HL-60/S4 treated with phorbol 12-myristate 13-acetate at 8.2 ng/mL for 4 days and 3 days (cell line): ENCODE measurements around the gene IFNA21.
"Not testable (repeated sequence)": the region's sequence is repeated elsewhere in the genome, so short reads cannot be mapped to it uniquely, and the experiment has no call there.

Experiments
- in situ Hi-C: fragments of 300-500 bp; cut with MboI; formaldehyde crosslinking; loops from 2 replicates; pipeline ENCODE4 v1.15.0; 2022; ENCODE audit warnings: low sequenced_read_pairs

The IFNA21 gene

DNA sequence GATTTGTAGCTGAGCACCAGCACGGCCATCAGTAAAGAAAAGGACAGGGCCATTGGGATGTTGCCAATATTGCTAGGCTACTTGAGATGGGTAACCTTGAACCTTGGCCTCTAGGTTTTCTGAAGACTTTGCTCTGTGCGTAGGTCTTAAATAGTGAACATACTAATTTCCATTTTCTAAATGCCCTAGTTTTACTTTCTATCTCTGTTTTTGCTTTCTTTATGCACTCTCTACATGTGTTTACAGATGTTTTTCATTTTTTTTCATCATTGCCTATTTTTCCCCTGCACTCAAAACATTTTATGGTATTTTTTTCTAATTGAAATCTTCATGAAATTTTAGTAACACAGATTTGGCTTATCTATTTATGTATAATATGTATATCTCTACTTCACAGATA, at the start of gene IFNA21:
Gene IFNA21, minus strand, starts transcription at position 101 of the 400 bp plus-strand sequence. Its CDS starts 48 bp downstream, at position 53.
- in situ Hi-C loops, result not testable (repeated sequence)

DNA sequence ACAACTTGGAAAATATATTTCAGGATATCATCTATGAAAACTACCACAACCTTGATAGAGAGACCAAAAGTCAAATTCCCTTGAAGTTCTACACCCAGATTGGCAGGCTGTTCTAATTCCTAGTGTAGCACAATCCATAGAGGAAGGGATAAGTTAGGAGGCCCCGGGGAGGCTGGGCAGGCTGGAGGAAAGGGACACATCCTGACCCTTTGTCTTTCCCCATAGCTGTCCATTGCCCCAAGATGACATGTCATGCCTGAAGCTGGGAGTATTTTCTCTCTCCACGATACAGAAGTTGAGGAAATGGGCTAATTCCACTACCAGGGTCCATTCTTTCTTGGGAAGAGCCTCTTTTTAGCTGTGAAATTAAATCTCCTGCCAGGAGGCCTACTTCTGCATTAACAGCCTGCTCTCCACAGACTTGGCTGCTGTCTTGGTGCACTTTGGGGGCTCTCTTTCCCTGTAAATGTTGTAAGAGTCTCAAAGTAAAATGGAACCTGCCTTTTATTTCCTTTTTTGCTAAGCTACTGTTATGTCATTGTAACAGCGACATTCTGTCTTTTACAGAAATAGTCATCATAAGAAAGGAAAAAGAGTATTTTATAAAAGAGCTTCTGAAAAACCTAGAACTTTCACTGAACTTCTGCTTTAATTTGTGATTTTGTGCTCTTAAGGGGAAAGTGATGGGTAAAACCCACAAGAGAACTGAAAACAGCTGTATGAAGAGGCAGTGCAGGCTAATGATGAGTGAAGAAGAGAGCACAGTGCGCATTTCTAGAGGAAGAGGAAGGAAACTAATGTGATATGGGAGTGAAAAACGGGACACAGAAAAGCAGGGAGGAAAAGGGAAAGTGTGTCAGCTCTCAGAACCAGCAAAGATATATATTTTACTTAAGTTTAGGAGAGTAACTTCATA, 47.2 kb upstream of the IFNA21 start:
- in situ Hi-C loops, result not testable (repeated sequence)

DNA sequence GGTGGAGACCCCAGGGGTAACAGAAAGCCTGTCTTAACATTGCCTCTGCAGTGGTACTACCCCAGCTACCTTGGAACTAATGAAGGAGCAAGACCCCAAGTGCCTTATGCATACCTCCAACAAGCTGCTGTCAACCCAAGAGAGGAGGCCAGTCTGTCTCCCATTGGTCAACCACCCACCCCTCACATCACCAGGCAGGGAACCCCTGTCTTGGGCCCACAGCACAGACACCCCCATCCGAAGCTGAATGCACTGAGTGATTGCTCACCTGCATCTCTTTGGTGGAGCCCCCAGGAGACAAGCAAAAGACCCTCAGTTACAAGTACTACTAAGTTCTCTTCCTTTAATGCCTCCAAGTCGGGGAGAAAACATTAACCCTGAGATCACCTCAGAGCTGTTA, 45.7 kb upstream of the IFNA21 start:
- in situ Hi-C loops, result not testable (repeated sequence)

DNA sequence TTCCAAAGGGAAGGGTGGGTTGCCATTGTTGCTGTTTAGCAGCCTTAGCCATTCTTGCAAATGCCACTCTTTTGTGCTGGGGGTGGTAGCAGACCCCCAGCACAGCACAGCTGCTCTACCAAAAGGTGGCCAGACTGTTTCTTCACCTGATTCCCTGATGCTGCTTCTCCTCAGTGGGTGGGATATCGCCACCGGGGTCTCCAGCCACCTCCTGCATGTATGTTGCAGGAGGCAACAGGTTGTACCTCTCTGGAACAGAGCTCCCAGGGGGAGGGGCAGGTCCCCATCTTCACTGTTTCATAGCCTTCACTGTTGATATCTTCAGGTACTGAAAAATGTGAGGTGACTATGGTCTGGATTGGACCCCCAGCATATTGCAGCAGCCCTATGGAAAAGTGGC, 44.3 kb upstream of the IFNA21 start:
- in situ Hi-C loops, result not testable (repeated sequence)

DNA sequence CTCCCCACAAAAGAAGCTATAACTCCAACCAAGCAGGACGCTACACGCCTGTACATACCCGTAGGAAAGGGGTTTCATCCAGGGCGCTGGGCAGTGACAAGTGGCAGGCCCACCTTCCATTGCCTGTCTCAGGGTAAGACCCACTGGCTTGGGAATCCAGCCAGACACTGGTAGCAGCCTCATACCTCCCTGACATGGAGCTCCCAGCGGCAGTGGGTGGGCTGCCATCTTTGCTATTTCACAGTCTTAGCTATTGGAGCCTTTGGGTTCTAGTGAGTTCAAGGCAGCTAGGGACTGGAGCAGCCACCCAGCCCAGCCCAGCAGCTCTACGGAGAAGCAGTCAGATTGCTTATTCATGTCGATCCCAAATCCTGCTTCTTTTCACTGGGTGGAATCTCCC, 43.9 kb upstream of the IFNA21 start:
- in situ Hi-C loops, result no loop called here

DNA sequence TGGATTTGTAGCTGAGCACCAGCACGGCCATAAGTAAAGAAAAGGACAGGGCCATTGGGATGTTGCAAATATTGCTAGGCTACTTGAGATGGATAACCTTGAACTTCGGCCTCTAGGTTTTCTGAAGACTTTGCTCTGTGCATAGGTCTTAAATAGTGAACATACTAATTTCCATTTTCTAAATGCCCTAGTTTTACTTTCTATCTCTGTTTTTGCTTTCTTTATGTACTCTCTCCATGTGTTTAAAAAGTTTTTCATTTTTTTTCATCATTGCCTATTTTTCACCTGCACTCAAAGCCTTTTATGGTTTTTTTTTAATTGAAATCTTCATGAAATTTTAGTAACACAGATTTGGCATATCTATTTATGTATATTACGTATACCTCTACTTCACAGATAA, 40.6 kb upstream of the IFNA21 start, which contains the start of gene IFNA10:
Gene IFNA10, minus strand, starts transcription at position 101 of the 400 bp plus-strand sequence. Its CDS starts 46 bp downstream, at position 55.
- in situ Hi-C loops, result not testable (repeated sequence)

DNA sequence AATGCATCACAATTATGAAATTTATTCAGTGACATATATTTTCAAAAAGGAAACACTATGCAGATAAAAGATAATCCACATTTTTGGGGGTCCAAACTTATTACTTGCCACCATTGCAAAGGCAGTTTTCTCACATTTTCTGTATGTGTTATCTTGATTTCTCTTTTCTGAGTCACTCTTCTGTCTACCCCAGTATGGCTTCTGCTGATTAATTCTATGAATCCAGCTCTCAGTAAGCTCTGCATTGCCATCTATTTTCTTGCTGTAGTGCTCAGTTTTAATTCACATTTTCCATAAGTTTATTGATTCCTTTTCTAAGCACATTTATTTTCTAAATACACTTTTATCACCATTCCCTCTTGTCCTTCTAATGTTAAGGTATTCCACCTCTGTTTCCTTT, 38.7 kb upstream of the IFNA21 start:
- in situ Hi-C loops, result no loop called here

DNA sequence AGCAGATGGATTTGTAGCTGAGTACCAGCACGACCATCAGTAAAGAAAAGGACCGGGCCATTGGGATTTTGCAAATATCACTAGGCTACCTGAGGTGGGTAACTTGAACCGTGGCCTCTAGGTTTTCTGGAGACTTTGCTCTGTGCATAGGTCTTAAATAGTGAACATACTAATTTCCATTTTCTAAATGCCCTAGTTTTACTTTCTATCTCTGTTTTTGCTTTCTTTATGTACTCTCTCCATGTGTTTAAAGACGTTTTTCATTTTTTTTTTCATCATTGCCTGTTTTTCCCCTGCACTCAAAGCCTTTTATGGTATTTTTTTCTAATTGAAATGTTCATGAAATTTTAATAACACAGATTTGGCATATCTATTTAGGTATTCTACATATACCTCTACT, 35.6 kb upstream of the IFNA21 start, which contains the start of gene IFNA7:
Gene IFNA7, minus strand, starts transcription at position 101 of the 400 bp plus-strand sequence. Its CDS starts 40 bp downstream, at position 61.
- in situ Hi-C loops, result not testable (repeated sequence)

DNA sequence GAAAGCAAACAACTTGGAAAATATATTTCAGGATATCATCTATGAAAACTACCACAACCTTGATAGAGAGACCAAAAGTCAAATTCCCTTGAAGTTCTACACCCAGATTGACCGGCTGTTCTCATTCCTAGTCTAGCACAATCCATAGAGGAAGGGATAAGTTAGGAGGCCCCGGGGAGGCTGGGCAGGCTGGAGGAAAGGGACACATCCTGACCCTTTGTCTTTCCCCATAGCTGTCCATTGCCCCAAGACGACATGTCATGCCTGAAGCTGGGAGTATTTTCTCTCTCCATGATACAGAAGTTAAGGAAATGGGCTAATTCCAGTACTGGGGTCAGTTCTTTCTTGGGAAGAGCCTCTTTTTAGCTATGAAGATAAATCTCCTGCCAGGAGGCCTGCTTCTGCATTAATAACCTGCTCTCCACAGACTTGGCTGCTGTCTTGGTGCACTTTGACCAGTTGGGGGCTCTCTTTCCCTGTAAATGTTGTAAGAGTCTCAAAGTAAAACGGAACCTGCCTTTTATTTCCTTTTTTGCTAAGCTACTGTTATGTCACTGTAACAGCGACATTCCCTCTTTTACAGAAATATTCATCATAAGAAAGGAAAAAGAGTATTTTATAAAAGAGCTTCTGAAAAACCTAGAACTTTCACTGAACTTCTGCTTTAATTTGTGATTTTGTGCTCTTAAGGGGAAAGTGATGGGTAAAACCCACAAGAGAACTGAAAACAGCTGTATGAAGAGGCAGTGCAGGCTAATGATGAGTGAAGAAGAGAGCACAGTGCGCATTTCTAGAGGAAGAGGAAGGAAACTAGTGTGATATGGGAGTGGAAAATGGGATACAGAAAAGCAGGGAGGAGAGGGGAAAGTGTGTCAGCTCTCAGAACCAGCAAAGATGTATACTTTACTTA, 28.7 kb upstream of the IFNA21 start:
- in situ Hi-C loops, result not testable (repeated sequence)

DNA sequence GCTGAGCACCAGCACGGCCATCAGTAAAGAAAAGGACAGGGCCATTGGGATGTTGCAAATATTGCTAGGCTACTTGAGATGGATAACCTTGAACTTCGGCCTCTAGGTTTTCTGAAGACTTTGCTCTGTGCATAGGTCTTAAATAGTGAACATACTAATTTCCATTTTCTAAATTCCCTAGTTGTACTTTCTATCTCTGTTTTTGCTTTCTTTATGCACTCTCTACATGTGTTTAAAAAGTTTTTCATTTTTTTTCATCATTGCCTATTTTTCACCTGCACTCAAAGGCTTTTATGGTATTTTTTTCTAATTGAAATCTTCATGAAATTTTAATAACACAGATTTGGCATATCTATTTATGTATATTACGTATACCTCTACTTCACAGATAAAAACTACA, 21.0 kb upstream of the IFNA21 start, which contains the start of gene IFNA4:
Gene IFNA4, minus strand, starts transcription at position 101 of the 400 bp plus-strand sequence. Its CDS starts 56 bp downstream, at position 45.
- in situ Hi-C loops, result not testable (repeated sequence)

DNA sequence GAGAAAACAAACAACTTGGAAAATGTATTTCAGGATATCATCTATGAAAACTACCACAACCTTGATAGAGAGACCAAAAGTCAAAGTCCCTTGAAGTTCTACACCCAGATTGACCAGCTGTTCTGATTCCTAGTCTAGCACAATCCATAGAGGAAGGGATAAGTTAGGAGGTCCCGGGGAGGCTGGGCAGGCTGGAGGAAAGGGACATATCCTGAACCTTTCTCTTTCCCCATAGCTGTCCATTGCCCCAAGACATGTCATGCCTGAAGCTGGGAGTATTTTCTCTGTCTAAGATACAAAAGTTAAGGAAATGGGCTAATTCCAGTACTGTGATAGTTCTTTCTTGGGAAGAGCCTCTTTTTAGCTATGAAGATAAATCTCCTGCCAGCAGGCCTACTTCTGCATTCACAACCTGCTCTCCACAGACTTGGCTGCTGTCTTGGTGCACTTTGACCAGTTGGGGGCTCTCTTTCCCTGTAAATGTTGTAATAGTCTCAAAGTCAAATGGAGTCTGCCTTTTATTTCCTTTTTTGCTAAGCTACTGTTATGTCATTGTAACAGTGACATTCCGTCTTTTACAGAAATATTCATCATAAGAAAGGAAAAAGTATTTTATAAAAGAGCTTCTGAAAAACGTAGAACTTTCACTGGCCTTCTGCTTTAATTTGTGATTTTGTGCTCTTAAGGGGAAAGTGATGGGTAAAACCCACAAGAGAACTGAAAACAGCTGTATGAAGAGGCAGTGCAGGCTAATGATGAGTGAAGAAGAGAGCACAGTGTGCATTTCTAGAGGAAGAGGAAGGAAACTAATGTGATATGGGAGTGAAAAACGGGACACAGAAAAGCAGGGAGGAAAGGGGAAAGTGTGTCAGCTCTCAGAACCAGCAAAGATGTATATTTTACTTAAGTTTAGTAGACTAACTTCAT, 16.6 kb upstream of the IFNA21 start:
- in situ Hi-C loops, result not testable (repeated sequence)

DNA sequence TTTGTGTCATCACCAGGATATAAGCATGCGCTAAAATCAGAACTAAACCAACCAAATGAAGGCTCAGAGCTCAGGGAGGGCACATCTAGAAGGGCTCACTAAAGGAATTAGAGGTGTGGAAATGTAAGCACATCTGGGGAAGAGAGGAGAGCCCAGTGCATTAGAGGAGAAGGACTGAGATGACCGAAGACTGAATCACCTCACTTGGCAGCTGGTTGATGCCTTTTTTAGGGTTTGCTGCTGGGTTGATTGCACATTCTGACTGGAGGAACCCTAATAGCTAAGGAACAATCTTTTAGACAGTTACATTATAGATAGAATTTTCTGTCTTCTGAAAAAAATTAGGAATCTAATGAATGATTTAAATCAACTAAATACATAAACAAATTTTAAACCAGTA, 8.2 kb upstream of the IFNA21 start:
- in situ Hi-C loops, result no loop called here

DNA sequence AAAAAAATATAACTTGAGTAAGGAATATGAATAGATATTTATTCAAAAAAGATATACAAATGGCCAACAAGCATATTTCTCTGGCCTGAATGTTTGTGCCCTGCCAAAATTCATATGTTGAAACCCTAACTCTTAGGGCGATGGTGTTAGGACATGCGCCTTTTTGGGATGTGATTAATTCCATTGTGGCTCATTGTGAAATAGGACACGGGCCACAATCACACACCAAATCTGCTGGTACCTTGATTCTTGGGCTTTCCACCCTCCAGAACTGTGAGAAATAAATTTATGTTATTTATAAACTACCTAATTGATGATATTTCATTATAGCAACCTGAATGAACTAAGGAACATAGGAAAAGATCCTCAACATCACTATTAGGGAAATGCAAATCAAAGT, 5.7 kb upstream of the IFNA21 start:
- in situ Hi-C loops, result no loop called here

DNA sequence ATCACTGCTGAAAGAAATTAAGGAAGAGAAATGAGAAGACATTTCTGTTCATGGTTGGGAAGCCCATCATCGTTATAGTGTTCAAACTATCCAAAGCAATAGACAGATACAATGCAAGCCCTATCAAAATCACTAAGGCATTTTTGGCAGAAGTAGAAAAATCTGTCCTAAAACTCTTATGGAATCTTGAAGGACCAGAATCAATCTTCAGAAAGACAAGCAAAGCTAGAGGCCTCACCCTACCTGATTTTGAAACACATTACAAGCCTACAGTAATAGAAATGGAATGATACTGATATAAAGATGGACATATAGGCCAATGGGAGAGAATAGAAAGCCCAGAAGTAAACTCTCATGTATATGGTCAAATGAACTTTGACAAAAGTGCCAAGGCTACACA, 4.9 kb upstream of the IFNA21 start:
- in situ Hi-C loops, result no loop called here

DNA sequence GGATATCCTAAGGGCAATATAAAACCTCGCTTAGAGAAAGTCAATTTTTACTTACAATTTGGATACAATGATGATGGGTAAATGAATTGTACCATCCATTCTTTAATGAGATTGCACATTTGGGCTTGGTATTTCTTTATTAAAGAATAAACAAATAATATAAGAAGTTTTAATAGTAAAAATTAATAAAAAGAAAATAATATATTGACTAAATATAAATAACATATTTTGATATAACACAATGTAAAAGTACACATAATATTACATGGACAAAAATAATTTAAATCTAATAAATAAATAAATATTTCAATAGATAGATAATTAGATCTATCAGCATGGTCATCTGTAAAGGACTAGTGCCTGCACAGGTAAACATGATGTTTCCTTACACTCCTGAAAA, 944 bp downstream of the IFNA21 start:
- in situ Hi-C loops, result no loop called here

DNA sequence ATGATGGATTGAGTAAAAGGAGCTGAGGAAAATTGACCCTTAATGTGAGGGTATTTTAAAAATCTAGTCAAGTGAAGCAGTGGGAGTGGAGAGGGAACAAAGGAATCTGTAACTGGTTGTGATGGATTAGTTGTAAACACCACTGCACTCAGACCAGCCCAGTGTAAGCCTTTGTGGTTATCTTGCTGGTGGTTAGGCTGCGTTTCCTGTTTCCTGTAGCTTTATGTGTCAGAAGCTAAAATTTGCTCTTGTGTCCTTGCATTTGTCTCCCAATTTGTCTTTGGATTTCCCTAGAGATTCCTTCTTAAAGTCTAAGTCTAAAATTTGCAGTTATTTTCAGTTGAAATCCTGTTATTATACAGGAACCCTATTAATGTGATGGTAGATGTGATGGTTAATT, 6.3 kb downstream of the IFNA21 start:
- in situ Hi-C loops, result no loop called here

DNA sequence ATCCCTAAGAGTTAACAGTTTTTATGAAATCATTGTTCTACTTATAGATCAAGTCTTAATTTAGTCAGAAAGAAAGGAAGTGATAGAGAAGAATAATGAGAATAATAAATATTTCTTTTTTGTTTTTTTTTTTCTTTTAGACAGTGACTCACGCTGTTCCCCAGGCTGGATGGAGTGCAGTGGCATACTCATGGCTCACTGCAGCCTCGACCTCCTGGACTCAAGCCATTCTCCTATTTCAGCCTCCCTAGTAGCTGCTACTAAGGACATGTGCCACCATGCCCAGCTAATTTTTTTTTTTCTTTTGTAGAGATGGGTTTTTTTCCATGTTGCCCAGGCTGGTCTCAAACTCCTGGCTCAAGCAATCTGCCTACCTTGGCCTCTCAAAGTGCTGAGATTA, 11.0 kb downstream of the IFNA21 start:
- in situ Hi-C loops, result no loop called here

DNA sequence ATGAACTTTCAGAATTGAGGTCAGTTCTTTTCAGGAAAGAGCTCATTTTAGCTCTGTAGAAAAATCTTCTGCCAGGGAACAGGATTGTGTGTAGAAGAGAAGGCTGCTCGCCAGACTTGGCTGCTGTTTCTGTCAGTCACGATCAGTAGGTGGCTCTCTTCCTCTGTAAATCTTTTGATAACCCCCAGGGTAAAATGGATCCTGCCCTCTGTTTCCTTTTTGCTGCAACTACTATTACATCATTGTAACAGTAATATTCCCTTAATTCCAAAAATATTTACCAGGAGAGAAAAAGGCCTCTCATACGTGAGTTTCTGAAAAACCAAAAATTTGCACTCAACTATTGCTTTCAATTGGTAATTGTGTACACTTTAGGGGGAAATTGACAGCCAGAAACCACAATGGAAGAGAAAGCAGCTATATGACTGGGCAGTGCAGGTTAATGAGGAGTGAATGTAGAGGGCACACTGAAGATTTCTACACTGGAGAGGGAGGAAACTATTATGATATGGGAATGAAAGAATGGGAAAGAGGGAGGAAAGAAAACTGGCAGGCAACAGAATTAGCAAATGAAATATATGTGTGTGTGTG, 12.3 kb downstream of the IFNA21 start:
- in situ Hi-C loops, result no loop called here

DNA sequence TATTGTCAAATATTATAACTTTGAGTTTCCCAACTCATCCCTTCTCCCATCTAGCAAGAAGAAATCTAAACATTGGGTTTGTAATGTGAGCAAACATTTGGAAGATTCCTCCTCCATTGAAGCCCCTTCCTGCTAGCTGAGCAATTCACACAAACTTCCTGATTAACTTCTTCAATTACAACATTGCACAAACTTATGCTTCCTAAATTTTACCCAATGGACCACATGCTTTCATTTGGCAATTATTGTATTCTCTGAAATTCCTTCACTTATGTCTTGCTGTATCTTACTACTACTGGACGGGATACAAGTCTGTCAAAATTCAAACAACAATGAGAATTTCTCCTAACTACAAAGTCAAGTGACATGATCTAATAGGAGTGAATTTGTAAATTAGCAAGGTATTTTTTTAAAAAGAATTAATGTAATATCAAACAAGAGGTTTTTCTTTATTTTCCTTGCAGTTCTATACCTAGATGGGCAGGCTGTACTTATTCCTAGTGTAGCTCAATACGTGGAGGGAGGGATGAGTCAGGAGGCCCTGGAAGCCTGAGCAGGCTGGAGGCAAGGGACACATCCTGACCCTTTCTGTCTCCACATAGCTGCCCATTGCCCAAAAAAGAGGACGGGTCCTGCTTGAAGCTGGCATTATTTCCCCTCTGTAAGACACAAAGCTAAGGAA, 13.0 kb downstream of the IFNA21 start:
- in situ Hi-C loops, result no loop called here
